HepG2 (cell line): Measurements from ENCODE around the gene OTOP3. TPM values are rescaled to one million over a fixed set of nuclear protein-coding genes. Genes with fewer than 3 reads are reported as not detected.

Source experiments
- ATAC-seq: fragments of 200-7000 bp; cut with Tn5 transposase; 3 replicates; pipeline ENCODE4 v1.9.1; 2020; ENCODE audit warnings: mild to moderate bottlenecking, moderate library complexity
- BruUV-seq: library from RNA; stranded (reverse); fragments of 400-500 nt; replicated peaks from 2 replicates; lab custom pipeline; 2021; lab: Mats Ljungman, UMichigan
- CTCF ChIA-PET: fragments of 300-600 bp; formaldehyde crosslinking; extraction: SDS; loops from one replicate; lab custom pipeline; 2021; ENCODE audit warnings: low total read pairs, inconsistent platforms, low intra/inter-chr PET ratio; lab: Yijun Ruan, JAX
- POLR2A ChIA-PET: fragments of 350-600 bp; sonication (Branson Sonifier 250); formaldehyde crosslinking; loops from one replicate; lab custom pipeline; 2020; ENCODE audit warnings: antibody characterized with exemption, inconsistent platforms; lab: Yijun Ruan, JAX
- DNase-seq: peaks from one replicate; pipeline ENCODE4 v3.0.0-alpha.2; 2015; ENCODE audit warnings: low spot score
- FAIRE-seq: peaks from 3 replicates; lab custom pipeline; 2011; peaks lifted over from hg19 to GRCh38; lab: Jason Lieb, UNC
- H2AFZ ChIP-seq: one replicate; pipeline ENCODE4 v1.6.1; 2011; ENCODE audit warnings: low read length, inconsistent platforms
- H3K27ac ChIP-seq: fragments of 300-600 bp; 3 replicates; pipeline ENCODE4 v1.8.0; 2011; ENCODE audit warnings: mixed run types, mild to moderate bottlenecking, mixed read lengths, low read length, inconsistent platforms; ENCODE audit not compliant: insufficient read depth; ENCODE audit errors: extremely low read length
- H3K27me3 ChIP-seq, 2 experiments: fragments of 200-600 bp in 1 of 2; 2 replicates in 1 of 2; 3 replicates in 1 of 2; pipeline versions ENCODE4 v1.6.0 to v1.8.0; 2011; ENCODE audit warnings: low read length in 2 of 2, mild to moderate bottlenecking in 2 of 2, moderate library complexity in 2 of 2, inconsistent platforms in 1 of 2; ENCODE audit not compliant: insufficient read depth in 2 of 2, control insufficient read depth in 1 of 2
- H3K36me3 ChIP-seq, 2 experiments: fragments of 200-600 bp in 1 of 2; replicated peaks in 1 of 2; 2 replicates in 1 of 2; 3 replicates in 1 of 2; pipeline versions ENCODE4 v1.5.1 to v1.8.0; 2011; ENCODE audit warnings: low read length in 2 of 2, inconsistent platforms in 1 of 2; ENCODE audit not compliant: insufficient read depth in 2 of 2, control insufficient read depth in 1 of 2
- H3K4me1 ChIP-seq: 2 replicates; pipeline ENCODE4 v1.5.1; 2012; ENCODE audit warnings: low read length, inconsistent platforms; ENCODE audit not compliant: insufficient read depth
- H3K4me2 ChIP-seq: 2 replicates; pipeline ENCODE4 v1.6.0; 2011; ENCODE audit warnings: low read depth, low read length, inconsistent platforms
- H3K4me3 ChIP-seq, 3 experiments: fragments of 200-600 bp in 1 of 3; sonication (generic), shearing (Covaris generic) in 1 of 3; replicated peaks in 1 of 3; 2 replicates each; pipeline ENCODE4 v1.5.1; 2011 to 2016; ENCODE audit warnings: low read length in 3 of 3, inconsistent platforms in 2 of 3, low read depth in 2 of 3, mild to moderate bottlenecking in 2 of 3, control low read depth in 1 of 3, mixed read lengths in 1 of 3; ENCODE audit not compliant: insufficient read depth in 1 of 3
- H3K79me2 ChIP-seq: one replicate; pipeline ENCODE4 v1.6.1; 2011; ENCODE audit warnings: low read length, inconsistent platforms; ENCODE audit not compliant: insufficient read depth
- H3K9ac ChIP-seq: 2 replicates; pipeline ENCODE4 v1.6.0; 2011; ENCODE audit warnings: mild to moderate bottlenecking, low read depth, low read length, inconsistent platforms; ENCODE audit not compliant: insufficient read depth
- H3K9me3 ChIP-seq: 2 replicates; pipeline ENCODE4 v1.5.1; 2012; ENCODE audit warnings: mild to moderate bottlenecking, low read length
- H4K20me1 ChIP-seq: 2 replicates; pipeline ENCODE4 v1.6.0; 2011; ENCODE audit warnings: inconsistent platforms, mild to moderate bottlenecking, low read length, moderate library complexity; ENCODE audit not compliant: insufficient read depth
- CHD2 ChIP-seq: IDR thresholded peaks from 2 replicates; pipeline ENCODE4 v1.6.1; 2011; ENCODE audit warnings: low read depth, low read length, improper control_type of control experiment
- FIP1L1 ChIP-seq: fragments of 200-400 bp; formaldehyde crosslinking; IDR thresholded peaks from 2 replicates; pipeline ENCODE4 v1.6.1; 2018; ENCODE audit warnings: low read depth, mild to moderate bottlenecking, low read length, moderate library complexity, borderline replicate concordance; ENCODE audit not compliant: insufficient read depth
- KLF16 ChIP-seq, 2 experiments: sonication (generic) in 1 of 2; formaldehyde crosslinking in 1 of 2; IDR thresholded peaks; 2 replicates each; pipeline versions ENCODE4 v1.6.1 to v1.8.0; 2016 to 2023; ENCODE audit warnings: missing genetic modification reagents in 2 of 2, missing compliant biosample characterization in 1 of 2
- SKI ChIP-seq: fragments of 450-650 bp; IDR thresholded peaks from one replicate; pipeline ENCODE4 v1.6.1; 2018; ENCODE audit warnings: mild to moderate bottlenecking; ENCODE audit not compliant: partially characterized antibody
- TGIF2 ChIP-seq: IDR thresholded peaks from 2 replicates; pipeline ENCODE4 v1.6.1; 2016; ENCODE audit warnings: control low read depth, missing compliant biosample characterization
- ZMYM3 ChIP-seq: sonication (generic); formaldehyde crosslinking; IDR thresholded peaks from 2 replicates; pipeline ENCODE4 v1.5.1; 2020; ENCODE audit warnings: mild to moderate bottlenecking, missing genetic modification reagents
- ZNF768 ChIP-seq: sonication (generic); formaldehyde crosslinking; IDR thresholded peaks from 2 replicates; pipeline ENCODE4 v1.4.0; 2020; ENCODE audit warnings: missing genetic modification reagents
- ZNF878 ChIP-seq: sonication (generic); formaldehyde crosslinking; IDR thresholded peaks from 2 replicates; pipeline ENCODE4 v1.8.1; 2023; ENCODE audit warnings: mild to moderate bottlenecking, missing genetic modification reagents, moderate library complexity
- WGBS: methylation state at CpG from one replicate; pipeline ENCODE4 v1.1.6; 2017; ENCODE audit warnings: low lambda C conversion rate; 5-methylcytosine and 5-hydroxymethylcytosine counted together
- in situ Hi-C: cut with HindIII; loops from 2 replicates; pipeline ENCODE4 v1.10.0; 2017; ENCODE audit warnings: low pct_unique_long_range_greater_than_20kb; ENCODE audit not compliant: extremely low pct_ligation_motif_present
- intact Hi-C: fragments of 100-400 bp; cut with micrococcal nuclease; formaldehyde crosslinking; loops from one replicate; pipeline ENCODE4 v1.10.0; 2022; ENCODE audit not compliant: unreplicated experiment
- polyA plus RNA-seq, 8 experiments: library from polyadenylated mRNA; depleted of rRNA in 3 of 8; stranded (reverse) in 7 of 8; unstranded in 1 of 8; fragments of >200 nt; fragmentation: Illumina TruSeq in 4 of 8; extraction: Trizol in 4 of 8; gene quantifications; 2 replicates each; pipeline versions ENCODE4 v1.2.1 to v1.2.3, GENCODE V29; 2011 to 2016; ENCODE audit warnings: low read depth in 4 of 8, missing spikeins in 1 of 8, mixed read lengths in 1 of 8; ENCODE audit not compliant: insufficient read depth in 1 of 8
- total RNA-seq, 5 experiments: library from RNA; depleted of rRNA; stranded (reverse); fragments of >200 nt; fragmentation: Illumina TruSeq; extraction: Trizol; gene quantifications; 2 replicates each; pipeline ENCODE4 v1.2.3, GENCODE V29; 2016; ENCODE audit warnings: low read depth in 1 of 5
- TF ChIP-seq, protein P1 (sequence below): sonication (generic); formaldehyde crosslinking; IDR thresholded peaks from 2 replicates; pipeline ENCODE4 v1.8.1; 2023; ENCODE audit warnings: mild to moderate bottlenecking, moderate library complexity, missing genetic modification reagents
- TF ChIP-seq, protein P2 (sequence below): sonication (generic); formaldehyde crosslinking; IDR thresholded peaks from 2 replicates; pipeline ENCODE4 v1.4.0; 2020; ENCODE audit warnings: missing genetic modification reagents, borderline replicate concordance

OTOP3 gene
- total and polyA plus RNA-seq, 2 of the 13 experiments (the other 11 are each of a cell fraction or from before 2014, with no cell fraction given): not detected

DNA sequence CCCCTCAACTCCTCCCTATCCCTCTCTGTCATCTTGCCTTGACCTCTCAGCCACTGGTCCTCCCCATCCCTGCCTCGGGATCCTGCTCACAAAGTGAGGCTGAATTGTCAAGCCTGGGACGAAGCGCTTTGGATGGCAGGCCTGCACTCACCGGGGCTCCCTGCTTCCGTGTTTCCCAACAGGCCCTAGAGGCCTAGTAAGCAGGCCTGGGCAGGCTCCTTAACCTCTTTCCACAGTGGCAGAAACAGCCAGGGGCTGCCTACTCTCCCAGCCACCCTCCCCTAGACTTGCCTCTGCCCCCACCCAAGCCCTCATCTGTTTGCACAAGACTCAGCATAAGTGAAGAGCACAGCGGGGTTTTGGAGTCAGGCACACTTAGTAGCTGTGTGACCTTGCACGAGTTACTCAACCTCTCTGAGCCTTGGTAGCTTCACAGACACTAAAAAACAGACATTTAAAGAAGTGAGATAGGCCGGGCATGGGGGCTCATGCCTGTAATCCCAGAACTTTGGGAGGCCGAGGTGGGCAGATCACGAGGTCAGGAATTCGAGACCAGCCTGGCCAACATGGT lies 37.2 kb upstream of the OTOP3 start:
- no peaks in the 10 kb centered on the region for H4K20me1 ChIP-seq
- 15% methylated on average over 10 of the region's 11 CpGs for WGBS
- no peak overlapping the region for H3K4me2 ChIP-seq
- H3K27me3 ChIP-seq: peaks cover 16 to 61% of the 10 kb centered on the region in 2 experiments; a peak in 4 of 5 replicates
- TF ChIP-seq ZNF768 (CRISPR knock-in tag) (peak; percentile 97), ZMYM3 (0 out of 2 replicates have a peak, but pooled peaks have one; percentile 52)
- TF ChIP-seq, protein P1, sequence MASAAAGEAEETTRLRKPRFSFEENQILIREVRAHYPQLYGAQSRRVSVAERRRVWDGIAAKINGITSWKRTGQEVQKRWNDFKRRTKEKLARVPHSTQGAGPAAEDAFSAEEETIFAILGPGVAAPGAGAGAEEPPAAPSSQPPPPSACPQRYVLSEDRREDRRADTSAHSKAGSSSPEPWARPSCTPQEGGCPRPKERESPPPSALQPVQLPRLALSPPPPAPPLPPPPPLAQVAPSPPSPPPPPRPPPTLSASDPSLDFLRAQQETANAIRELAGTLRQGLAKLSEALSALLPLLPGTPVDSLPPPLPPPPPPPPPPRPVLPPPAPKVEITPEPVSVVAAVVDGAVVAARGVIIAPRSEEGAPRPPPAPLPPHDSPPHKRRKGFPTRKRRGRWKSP (CRISPR knock-in tag): no peak
- H3K27ac ChIP-seq: no peak overlapping the region
- DNase-seq (no peak), ATAC-seq (no peak), FAIRE-seq (no peak)
- peaks cover 8% of the 10 kb centered on the region for H3K4me1 ChIP-seq
- no peak overlapping the region for H3K9ac ChIP-seq
- H3K4me3 ChIP-seq: no peak overlapping the region
- no peaks in the 10 kb centered on the region for H3K79me2 ChIP-seq
- no peaks in the 10 kb centered on the region for H3K36me3 ChIP-seq
- BruUV-seq: no TSS peak
- H2AFZ ChIP-seq: no peak overlapping the region
- ChIA-PET CTCF (no interaction called here), POLR2A (interaction anchor here (0.9 kb wide), 1 partner anchor 25 kb away, joined by 4 read pairs; the partner anchor contains the start of gene FDXR)
- intact Hi-C loops (no loop called here), in situ Hi-C loops (no loop called here)
- H3K9me3 ChIP-seq: no peaks in the 10 kb centered on the region

DNA sequence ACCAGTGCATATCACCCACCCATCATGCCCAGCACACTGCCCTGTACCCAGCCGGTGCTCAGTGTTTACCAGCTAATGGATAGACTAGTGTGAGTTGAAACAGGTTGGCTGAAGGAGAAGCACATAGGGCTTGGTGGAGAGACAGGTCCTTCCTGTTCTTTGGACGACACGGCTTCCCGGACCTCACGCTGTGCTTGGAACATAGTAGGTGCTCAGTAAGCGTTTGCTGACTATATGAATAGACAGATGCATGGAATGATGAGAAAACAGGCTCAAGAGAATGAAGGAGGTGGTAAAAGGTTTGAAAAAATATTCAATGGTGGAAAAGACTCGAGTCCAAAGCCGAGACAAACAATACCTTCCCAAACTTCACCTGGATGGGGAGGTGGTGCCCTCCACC lies 35.5 kb upstream of the OTOP3 start:
- POLR2A ChIA-PET: interaction anchor here (1.2 kb wide), 1 partner anchor 126 kb away, joined by 5 read pairs; no protein-coding TSS in a partner anchor
- no peak for DNase-seq
- ATAC-seq: no peak
- CTCF ChIA-PET: no interaction called here
- no peaks in the 10 kb centered on the region for H3K36me3 ChIP-seq
- peaks cover 14 to 66% of the 10 kb centered on the region in 2 experiments for H3K27me3 ChIP-seq
- no peaks in the 10 kb centered on the region for H3K9me3 ChIP-seq
- WGBS: 1% methylated on average over 8 of the region's 8 CpGs
- no peaks in the 10 kb centered on the region for H3K4me1 ChIP-seq
- no peak overlapping the region for H3K27ac ChIP-seq
- FAIRE-seq: no peak
- no TSS peak for BruUV-seq
- H2AFZ ChIP-seq: no peak overlapping the region
- in situ Hi-C loops: no loop called here
- H4K20me1 ChIP-seq: no peaks in the 10 kb centered on the region
- H3K4me2 ChIP-seq: no peak overlapping the region
- no peak overlapping the region for H3K4me3 ChIP-seq
- H3K9ac ChIP-seq: no peak overlapping the region
- intact Hi-C loops: no loop called here
- H3K79me2 ChIP-seq: no peaks in the 10 kb centered on the region
- TF ChIP-seq TGIF2 (CRISPR knock-in tag) (no peak), FIP1L1 (no peak), KLF16 (CRISPR knock-in tag; IDR thresholded peaks at IDR 0.05) (no peak), SKI (no peak), CHD2 (no peak), ZNF878 (no peak)
- TF ChIP-seq, protein P2, sequence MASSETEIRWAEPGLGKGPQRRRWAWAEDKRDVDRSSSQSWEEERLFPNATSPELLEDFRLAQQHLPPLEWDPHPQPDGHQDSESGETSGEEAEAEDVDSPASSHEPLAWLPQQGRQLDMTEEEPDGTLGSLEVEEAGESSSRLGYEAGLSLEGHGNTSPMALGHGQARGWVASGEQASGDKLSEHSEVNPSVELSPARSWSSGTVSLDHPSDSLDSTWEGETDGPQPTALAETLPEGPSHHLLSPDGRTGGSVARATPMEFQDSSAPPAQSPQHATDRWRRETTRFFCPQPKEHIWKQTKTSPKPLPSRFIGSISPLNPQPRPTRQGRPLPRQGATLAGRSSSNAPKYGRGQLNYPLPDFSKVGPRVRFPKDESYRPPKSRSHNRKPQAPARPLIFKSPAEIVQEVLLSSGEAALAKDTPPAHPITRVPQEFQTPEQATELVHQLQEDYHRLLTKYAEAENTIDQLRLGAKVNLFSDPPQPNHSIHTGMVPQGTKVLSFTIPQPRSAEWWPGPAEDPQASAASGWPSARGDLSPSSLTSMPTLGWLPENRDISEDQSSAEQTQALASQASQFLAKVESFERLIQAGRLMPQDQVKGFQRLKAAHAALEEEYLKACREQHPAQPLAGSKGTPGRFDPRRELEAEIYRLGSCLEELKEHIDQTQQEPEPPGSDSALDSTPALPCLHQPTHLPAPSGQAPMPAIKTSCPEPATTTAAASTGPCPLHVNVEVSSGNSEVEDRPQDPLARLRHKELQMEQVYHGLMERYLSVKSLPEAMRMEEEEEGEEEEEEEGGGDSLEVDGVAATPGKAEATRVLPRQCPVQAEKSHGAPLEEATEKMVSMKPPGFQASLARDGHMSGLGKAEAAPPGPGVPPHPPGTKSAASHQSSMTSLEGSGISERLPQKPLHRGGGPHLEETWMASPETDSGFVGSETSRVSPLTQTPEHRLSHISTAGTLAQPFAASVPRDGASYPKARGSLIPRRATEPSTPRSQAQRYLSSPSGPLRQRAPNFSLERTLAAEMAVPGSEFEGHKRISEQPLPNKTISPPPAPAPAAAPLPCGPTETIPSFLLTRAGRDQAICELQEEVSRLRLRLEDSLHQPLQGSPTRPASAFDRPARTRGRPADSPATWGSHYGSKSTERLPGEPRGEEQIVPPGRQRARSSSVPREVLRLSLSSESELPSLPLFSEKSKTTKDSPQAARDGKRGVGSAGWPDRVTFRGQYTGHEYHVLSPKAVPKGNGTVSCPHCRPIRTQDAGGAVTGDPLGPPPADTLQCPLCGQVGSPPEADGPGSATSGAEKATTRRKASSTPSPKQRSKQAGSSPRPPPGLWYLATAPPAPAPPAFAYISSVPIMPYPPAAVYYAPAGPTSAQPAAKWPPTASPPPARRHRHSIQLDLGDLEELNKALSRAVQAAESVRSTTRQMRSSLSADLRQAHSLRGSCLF (CRISPR knock-in tag): no peak
